ENCODE results near the gene CTDP1.

The CTDP1 gene

GRCh38 chr18:79742076-79742475, 62.5 kb downstream of the CTDP1 start:
- no peak overlapping the region for H3K4me3 Mint-ChIP-seq
- no peak overlapping the region for H3K27ac Mint-ChIP-seq
- H3K4me1 Mint-ChIP-seq, result peaks cover 11% of the 10 kb centered on the region
- H3K9me3 Mint-ChIP-seq, result no peaks in the 10 kb centered on the region
- no peak for TF ChIP-seq CTCF (IDR thresholded peaks at IDR 0.05; ENCODE audit: unreplicated experiment in 3 of 3)
- no peaks in the 10 kb centered on the region for H3K27me3 Mint-ChIP-seq (ENCODE audit: low read depth)
- H3K36me3 Mint-ChIP-seq (ENCODE audit: low read depth), result peaks cover 58% of the 10 kb centered on the region

- Mint-ChIP-seq H3K4me3 (no peak overlapping the region), H3K4me1 (peaks cover 7% of the 10 kb centered on the region), H3K27ac (no peak overlapping the region), H3K27me3 (ENCODE audit: low read depth) (no peaks in the 10 kb centered on the region), H3K36me3 (ENCODE audit: low read depth) (peaks cover 41% of the 10 kb centered on the region), H3K9me3 (no peaks in the 10 kb centered on the region)
- TF ChIP-seq CTCF (IDR thresholded peaks at IDR 0.05; ENCODE audit: unreplicated experiment in 3 of 3), result no peak
Measured at GRCh38 chr18:79744625-79745024, 65.0 kb downstream of the CTDP1 start.

- H3K9me3 Mint-ChIP-seq, result no peaks in the 10 kb centered on the region
- no peak overlapping the region for H3K27ac Mint-ChIP-seq
- no peak for TF ChIP-seq CTCF (IDR thresholded peaks at IDR 0.05; ENCODE audit: unreplicated experiment in 3 of 3)
- H3K4me1 Mint-ChIP-seq, result peaks cover 11% of the 10 kb centered on the region
- H3K4me3 Mint-ChIP-seq, result no peak overlapping the region
- H3K36me3 Mint-ChIP-seq (ENCODE audit: low read depth), result peaks cover 33% of the 10 kb centered on the region
- H3K27me3 Mint-ChIP-seq (ENCODE audit: low read depth), result no peaks in the 10 kb centered on the region
Measured at GRCh38 chr18:79746730-79747129, 67.1 kb downstream of the CTDP1 start.

GRCh38 chr18:79747156-79747845, 67.7 kb downstream of the CTDP1 start:
- no peak for TF ChIP-seq CTCF (IDR thresholded peaks at IDR 0.05; ENCODE audit: unreplicated experiment in 3 of 3)
- H3K27ac Mint-ChIP-seq, result no peak overlapping the region
- peaks cover 27% of the 10 kb centered on the region for H3K36me3 Mint-ChIP-seq (ENCODE audit: low read depth)
- peaks cover 11% of the 10 kb centered on the region for H3K4me1 Mint-ChIP-seq
- H3K9me3 Mint-ChIP-seq, result no peaks in the 10 kb centered on the region
- no peak overlapping the region for H3K4me3 Mint-ChIP-seq
- no peaks in the 10 kb centered on the region for H3K27me3 Mint-ChIP-seq (ENCODE audit: low read depth)

GRCh38 chr18:79748321-79749180, 68.9 kb downstream of the CTDP1 start:
- no peak overlapping the region for H3K4me3 Mint-ChIP-seq
- peaks cover 11% of the 10 kb centered on the region for H3K4me1 Mint-ChIP-seq
- H3K27me3 Mint-ChIP-seq (ENCODE audit: low read depth), result no peaks in the 10 kb centered on the region
- no peak overlapping the region for H3K27ac Mint-ChIP-seq
- no peak for TF ChIP-seq CTCF (IDR thresholded peaks at IDR 0.05; ENCODE audit: unreplicated experiment in 3 of 3)
- H3K9me3 Mint-ChIP-seq, result no peaks in the 10 kb centered on the region
- H3K36me3 Mint-ChIP-seq (ENCODE audit: low read depth), result peaks cover 20% of the 10 kb centered on the region

Measured in nephron (organoid).